HG03060 (cell line): Measurements from ENCODE around the gene SCARB1.

Experiments
- ATAC-seq: cut with Tn5 transposase; IDR thresholded peaks from one replicate; pipeline ENCODE4 v1.9.1; 2021; ENCODE audit warnings: low read depth, moderate number of reproducible peaks; ENCODE audit not compliant: unreplicated experiment

Gene SCARB1

DNA sequence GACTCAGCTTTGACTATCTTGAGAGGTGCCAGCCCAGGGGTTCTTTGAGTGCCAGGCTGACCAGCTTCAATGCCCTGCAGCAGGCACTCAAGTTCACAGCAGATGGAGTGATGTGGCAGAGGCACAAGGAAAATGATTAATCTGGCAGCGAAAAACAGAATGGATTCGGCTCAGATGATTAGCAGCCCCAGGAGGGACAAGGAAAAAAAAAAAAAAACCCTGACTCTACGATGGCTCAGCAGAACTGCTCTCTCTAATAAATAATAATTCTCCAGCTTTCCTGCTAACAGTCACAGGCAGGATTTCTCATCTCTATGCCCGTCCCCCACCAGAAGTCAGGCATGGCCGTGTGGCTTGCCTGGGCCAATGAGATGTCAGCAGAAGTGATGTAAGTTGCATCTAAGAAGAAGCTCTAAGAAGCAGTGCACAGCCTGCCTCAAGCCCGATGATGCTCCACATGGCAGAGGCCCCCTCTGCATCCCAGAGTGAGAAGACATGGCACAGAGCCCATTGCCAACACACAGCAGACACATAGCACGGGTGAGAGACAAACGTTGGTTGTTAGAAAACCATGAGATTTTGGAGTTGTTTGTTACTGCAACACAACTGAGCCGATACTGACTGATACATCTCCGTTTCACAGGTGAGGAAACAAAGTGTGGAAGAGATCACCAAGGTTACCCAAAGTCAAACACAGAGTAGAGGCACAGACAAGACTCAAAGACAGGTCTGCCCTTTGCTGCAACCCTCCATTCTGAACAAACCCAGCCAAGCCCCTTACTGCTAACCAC lies 111.0 kb downstream of the SCARB1 start:
- ATAC-seq: no peak

DNA sequence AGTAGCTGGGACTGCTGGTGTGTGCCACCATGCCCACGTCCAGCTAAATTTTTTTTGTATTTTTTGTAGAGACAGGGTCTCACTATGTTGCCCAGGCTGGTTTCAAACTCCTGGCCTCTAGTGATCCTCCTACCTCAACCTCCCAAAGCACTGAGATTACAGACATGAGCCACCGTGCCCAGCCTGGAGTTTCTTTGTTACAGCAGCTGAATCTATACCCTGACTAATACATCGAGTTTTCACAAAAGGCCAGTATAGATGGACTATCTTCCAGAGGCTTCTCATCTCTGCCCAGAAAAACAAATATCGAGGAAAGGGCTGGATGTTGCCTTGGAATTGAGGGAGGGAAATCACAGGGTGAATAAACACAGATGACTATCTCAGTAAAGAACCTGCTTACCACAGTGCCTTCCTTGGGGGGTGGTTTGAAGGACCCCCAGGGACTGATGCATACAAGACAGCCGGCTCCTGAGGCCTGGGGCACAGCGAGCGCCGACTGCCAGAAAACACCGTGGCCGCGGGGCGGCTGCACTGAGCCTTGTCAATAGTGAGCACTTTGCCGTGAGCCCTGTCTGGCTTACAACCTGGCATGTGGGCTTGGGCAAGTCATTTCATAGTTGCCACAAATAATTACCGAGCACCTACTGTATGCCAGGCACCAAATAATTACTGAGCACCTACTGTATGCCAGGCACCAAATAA lies 111.9 kb downstream of the SCARB1 start:
- ATAC-seq: no peak

DNA sequence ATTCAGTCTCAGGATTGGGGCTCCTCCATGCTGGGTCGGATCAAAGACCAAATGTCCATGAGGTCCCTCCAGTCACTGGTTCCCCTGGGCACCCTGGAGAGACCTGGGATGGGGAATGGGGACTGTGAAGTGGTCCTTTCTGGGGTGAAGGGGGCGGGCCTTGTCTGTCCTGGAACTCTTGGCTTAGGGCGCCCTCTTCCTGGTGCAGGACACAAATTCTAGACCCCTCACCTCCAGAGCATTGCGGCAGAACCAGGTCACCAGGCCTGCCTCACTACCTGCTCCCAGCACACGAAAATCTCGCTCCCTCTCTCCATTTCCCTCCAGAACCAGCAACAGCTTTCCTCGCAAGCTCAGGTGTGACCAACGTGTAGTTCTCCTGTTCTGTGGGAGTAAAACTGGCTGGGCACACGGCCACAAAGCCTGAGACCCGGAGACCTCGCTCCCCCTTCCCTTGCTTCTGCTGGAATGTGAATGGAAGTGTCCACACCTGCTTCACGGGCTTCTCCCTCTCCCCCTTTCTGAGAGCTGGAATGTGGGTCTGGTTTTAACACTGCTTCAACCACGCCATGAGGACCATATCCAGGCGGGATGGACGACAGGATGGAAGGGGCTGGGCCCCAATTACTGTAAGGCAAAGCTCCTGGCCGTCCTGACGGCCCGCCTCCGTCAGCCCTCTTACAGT lies 112.7 kb downstream of the SCARB1 start:
- ATAC-seq: no peak

DNA sequence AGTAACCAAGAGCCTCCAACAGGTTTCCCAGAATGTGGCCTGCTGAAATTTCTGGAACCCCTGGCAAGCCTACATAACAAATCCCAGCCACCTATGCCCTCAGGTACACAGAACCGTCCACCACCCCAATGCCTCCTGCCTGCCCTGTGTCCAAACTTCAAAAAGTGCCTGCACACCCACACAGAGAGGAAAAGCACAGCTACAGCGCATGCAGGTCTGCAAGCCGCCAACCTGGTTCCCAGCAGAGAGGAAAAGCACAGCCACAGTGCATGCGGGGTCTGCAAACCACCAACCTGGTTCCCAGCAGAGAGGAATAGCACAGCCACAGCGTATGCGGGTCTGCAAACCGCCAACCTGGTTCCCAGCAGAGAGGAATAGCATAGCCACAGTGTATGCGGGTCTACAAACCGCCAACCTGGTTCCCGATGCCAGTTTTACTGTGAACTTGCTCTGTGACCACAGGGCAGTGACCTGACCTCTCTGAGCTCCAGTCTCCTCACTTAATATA lies 113.5 kb downstream of the SCARB1 start:
- no peak for ATAC-seq

DNA sequence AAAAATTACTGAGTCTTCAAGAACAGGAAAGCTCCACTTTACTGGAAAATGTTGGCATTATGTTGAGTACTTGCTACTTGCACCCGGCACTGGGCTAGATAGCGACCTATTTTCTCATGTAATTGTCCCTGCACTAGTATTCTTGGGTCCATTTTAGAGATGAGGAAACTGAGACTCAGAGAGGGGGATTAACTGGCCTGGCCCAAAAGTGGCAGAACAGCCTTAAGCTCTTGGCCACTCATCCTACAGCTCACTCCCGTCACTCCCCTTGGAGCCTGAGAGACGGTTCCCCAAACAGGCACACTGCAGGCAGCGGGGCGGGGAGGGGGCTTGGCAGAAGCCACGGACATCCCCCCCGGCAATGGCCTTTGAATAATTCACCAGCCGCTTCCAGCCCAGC lies 113.9 kb downstream of the SCARB1 start:
- no peak for ATAC-seq

DNA sequence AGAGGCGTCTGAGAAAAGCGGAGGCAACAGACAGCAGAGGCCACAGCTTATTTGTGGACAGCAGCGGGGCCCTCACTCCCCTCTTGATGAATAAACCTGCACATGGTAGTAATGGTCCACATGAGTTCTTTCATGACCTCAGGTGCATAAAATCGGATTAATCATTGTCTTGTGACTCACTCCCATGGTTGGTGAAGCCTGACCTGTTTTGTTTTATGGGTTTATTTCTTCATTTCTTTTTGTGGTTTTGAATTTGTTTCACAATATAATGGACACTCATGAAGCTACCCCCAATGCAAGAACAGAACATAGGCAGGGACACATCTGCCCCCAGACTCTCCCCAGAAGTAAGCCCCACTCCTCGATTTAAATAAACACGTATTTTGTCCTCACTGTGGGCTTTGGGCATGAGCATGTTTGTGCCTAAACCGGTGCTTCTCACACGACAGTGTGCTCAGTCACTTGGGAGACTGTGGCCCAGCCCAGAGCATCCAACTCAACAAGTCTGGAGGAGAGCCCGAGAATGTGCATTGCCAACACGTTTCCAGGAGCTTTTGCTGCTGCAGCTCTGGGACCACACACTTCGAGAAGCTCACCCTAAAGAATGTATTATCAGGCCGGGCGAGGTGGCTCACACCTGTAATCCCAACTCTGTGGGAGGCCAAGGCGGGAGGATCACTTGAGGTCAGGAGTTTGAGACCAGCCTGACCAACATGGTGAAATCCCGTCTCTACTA lies 116.1 kb downstream of the SCARB1 start:
- peak; percentile 53 for ATAC-seq

DNA sequence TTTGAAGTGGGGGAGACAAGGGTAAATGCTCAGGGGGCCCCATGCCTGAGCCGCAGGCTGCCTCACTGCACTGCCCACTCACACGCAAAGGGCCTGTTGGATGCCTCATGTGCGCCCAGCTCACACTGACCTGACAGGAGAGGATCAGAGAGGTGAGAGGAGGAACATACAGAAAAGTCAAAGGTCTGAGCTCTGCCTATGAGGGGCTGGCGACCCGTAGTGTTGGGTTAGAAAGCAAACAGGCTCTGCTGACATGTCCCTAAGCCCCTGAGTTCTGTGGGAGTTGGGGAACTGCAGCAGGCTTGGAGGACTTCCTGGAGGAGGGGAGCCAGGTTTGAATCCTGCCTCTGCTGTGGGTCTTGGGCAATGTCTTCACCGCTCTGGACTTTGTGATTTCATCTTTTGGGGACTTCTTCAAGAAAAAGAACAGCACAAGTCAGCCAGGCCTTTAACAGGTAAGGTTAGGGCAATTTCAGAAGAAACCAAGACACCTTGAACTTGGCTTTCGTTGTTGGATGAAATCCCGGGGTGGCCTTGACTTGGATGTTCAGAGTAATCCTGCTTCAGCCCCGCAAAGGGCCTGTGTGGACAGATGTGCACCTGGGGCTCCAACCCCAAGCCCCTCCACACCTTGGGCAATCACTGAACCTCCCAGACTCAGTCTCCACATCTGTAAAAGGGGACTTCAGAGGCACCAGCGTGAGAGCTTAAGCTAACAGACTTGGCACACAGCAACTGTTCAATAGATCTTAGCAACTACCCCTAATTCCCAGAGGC lies 116.8 kb downstream of the SCARB1 start:
- ATAC-seq: no peak

DNA sequence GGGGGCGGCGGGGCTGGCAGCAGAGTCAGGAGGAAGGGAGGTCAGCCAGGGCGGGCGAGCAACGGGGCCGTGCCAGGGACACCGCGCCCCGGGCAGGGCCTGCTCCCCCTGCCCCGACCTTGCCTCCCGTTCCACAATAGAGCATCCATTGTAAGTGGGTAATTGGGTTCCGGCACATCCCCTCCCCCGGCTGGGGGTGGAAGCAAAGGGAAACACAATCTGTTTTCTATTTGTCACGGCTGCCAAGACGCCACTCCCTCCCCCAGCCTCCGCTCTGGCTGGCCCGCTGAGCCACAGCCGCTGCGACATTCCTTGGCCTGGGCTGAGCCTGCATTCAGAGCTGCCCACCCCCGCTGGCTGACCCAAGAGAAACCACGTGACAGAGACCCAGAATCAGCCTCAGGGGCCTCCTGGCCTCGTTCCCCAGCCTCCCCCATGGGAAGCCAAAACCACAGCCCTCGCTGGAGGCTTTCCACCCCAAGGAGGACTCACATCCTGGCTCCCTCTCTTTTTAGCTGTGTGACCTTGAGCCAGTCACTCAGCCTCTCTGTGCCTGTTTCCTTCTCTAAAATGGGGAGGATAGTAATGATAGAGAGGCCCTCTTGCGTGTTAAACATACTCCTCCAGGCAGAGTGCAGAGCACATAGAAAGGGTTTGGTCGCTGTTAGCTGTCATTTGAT lies 117.6 kb downstream of the SCARB1 start:
- no peak for ATAC-seq

DNA sequence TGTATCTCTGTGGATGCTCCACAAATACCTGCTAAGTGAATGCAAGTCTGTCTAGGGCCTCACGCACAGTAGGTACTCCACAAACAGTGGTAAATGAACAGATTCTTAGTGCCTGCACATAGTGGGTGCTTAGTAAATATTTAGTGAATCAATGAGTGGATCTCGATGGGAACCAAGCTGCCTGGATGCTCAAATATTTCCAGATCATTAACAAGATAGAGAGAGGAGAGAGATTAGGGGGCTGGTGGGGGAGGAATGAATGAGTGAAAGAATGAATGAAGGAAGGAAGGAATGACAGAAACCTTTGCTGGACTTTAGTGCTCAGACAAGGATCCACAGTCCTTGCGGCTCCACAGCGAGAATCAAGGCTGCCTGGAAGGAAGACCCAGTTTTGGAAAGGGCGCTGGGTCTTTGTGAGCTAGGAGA lies 118.2 kb downstream of the SCARB1 start:
- no peak for ATAC-seq

DNA sequence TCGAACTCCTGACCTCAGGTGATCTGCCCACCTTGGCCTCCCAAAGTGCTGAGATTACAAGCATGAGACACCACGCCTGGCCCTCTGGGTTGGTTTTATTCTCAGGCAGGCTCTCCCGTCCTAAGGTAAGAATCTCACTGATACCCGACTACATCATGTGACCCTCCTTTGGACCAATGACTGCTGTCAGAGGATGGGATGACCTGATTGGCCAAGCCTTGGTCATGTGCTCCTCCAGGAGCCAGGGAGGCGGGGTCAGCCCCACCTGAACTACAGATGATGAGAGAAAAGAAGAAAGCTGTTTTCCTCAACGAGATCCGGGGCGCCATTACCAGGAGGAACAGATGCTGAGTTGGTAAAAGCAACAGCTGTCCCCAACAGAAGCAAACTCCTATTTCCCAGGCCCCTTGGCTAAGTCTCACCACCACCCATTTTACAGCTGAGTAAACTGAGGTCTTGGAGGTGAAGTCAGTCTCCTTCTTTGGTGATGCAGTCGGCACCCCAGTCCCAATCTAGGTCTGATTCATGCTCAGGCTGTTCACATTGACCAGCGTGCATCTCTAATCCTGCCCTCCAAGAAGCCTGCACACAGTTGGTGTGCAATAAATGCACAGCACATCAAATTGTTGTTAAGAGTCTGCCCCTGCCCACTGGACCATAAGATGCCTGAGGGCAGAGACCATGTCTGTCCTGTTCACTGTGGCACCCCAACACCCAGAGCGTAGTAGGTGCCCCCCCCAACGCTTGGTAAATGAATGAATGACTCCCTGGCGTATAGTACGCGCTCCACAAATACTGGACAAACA lies 118.8 kb downstream of the SCARB1 start:
- no peak for ATAC-seq

DNA sequence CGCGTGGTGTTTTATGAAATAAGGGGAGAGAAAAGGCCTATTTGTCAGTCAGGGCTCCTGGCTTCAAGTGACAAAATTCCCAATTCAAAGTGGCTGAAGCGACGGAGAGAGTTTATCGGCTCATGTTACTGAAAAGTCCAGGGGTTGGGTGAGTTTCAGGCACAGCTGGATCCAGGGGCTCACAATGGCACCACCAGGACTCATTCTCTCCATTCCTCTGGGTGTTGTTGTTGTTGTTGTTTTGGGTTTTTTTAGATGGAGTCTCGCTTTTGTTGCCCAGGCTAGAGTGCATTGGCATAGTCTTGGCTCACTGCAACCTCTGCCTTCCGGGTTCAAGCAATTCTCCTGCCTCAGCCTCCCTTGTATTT lies 119.4 kb downstream of the SCARB1 start:
- ATAC-seq: no peak

DNA sequence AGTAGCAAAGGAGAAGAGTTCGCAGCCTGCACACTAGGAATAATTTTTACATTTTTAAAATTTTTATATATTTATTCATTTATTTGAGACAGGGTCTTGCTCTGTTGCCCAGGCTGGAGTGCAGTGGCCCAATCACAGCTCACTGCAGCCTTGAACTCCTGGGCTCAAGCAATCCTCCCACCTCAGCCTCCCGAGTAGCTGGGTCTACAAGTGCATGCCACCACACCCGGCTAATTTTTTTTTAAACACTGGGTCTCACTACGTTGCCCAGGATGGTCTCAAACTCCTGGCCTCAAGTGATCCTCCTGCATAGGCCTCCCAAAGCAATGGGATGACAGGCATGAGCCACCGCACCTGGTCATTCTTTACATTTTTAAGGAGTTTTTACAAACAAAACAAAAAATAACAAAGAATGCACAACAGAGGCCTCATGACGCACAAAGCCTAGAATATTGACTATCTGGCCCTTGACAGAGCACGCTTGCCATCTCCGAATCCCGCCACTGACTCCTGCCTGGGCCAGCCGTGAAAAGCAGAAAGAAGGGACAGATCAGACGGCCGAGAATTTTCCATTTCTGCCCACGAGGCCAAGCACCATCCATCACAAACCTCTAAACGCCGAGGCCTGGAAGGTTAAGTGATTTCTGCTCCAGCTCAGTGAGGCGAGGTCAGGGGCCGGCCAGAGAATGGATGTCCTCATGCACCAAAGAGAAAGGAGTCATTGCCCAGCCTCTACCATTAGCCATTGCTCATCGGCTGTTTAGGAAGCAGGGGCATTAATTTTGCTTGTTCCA lies 120.0 kb downstream of the SCARB1 start:
- no peak for ATAC-seq

DNA sequence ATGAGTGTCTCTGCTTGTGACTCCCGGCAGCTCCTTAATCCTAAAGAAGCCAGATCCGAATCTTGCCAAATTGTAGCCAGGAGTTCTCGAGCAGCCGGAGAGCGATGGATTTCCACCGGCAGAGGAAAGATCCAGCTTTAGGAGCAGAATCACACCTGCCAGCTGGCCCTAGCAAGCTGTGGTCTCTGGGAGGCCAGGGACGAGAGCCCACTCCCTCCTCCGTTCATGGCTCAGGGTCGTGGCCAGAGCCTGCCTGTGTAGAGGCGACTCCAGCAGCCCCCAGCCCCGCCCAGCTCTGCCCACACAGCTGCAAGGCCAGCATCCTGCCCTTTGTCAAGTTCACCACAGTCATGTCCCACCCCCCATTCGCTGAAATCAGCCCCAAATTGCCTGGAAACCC lies 121.0 kb downstream of the SCARB1 start:
- no peak for ATAC-seq

DNA sequence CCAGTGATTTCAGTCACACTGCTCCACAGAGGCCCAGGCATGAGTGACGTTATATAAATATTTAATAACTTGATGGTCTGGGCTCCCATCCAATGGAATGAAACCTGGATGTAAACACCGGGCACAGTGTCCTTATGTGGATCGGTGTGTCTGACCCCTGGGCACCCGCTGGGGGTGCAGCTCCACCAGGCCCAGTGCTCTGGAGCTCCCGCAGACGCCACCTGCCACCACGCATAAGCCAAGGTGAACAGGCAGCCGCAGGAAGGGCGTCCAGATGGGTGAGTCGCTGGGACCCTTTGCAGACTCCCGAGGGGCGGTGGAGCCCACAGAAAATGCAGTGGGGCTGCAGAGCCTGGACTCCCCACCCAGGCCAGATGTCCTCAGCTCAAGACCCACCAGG lies 121.6 kb downstream of the SCARB1 start:
- no peak for ATAC-seq

DNA sequence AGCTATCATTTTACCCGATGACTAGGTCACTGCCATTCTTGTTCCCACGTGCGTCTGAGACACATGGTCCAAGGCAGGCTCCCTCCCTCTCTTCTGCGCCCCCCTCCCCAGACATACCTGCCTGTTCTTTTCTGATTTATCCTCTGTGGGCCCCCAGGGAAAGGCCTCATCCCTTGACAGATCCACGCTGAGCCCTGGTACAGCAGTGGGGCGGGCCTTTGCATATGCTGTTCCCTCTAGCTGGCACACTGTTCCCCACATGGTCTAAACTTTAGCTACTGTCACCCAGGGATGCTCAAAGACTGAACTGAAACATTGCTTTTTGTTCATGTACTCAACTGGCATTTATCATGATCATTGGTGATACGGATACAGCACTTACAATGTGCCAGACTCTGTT lies 122.5 kb downstream of the SCARB1 start:
- ATAC-seq: no peak

DNA sequence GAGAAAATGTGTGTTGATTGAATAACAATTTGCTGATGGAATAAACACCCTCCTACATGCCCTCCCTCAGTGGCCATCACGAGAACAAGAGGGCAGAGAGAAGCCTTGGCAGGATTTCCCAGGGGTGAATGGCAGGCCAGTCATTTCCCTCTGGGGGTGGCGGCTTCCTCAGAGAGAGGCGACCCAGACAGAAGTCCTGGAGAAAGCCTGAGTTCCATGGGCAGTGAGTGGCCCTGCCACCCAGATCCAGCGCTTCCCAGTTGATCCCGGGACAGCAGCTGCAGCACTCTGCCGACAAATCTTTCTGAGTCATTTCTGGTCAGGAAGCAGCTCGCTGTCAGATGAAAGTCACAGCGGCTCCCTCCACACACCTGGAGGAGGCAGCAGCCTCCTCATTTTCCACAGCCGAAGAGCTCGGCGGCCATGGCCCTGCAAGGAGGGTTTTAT lies 123.0 kb downstream of the SCARB1 start:
- no peak for ATAC-seq

DNA sequence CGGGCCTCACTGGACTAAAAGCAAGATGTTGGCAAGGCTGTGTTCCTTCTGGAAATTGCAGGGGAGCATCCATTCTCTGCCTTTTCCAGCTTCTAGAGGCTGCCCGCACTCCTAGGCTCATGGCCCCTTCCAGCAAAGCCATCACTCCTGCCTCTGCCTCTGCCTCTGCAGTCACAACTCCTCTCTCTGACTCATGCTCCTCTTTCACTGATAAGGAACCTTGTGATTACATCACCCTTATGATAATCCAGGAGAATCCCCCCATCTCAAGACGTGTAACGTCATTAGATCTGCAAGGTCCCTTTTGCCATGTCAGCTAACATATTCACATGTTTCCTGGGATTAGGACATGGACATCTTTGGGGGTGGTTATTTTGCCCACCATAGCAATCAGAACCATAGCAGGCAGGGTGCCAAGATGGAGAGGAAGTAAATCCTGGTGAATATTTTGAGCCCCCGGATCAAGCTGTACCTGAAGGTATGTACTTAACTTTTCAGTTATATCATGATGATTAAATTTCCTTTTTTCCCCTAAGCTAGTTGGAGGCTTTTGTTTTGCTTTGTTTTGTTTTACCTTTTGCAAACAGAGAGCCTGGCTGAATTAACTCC lies 123.6 kb downstream of the SCARB1 start:
- no peak for ATAC-seq
